IPS-11a (cell line): ENCODE data around the gene RRM2.

ENCODE experiments used
- H3K4me3 ChIP-seq: one replicate; pipeline ENCODE4 v1.5.1; 2013; ENCODE audit warnings: low read depth, low read length, control low read depth

The RRM2 gene

DNA sequence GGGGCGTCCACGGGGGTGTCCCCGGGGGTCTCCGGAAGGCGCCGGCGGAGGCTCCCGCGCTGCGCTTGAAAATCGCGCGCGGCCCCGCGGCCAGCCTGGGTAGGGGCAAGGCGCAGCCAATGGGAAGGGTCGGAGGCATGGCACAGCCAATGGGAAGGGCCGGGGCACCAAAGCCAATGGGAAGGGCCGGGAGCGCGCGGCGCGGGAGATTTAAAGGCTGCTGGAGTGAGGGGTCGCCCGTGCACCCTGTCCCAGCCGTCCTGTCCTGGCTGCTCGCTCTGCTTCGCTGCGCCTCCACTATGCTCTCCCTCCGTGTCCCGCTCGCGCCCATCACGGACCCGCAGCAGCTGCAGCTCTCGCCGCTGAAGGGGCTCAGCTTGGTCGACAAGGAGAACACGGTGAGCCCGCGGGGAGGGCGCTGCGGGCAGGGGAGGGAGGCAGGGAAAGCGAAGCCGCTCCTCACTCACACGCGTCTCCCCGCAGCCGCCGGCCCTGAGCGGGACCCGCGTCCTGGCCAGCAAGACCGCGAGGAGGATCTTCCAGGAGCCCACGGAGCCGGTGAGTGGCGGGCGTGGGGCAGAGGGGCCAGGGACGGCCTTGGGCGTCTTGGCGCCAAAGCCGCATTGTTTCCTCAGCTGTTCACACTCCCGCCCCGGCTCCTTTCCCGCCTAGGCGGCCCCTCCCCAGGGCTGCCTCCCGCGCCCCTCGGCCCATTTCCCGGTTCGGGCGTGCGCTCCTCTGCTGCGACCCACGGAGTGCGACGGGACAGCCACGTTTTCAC lies at the start of gene RRM2:
Gene RRM2 (plus strand): TSS at position 240 of the 781 bp plus-strand sequence. CDS start 60 bp downstream, at position 300.
- peak within 1 kb of the TSS; percentile 82 for H3K4me3 ChIP-seq

DNA sequence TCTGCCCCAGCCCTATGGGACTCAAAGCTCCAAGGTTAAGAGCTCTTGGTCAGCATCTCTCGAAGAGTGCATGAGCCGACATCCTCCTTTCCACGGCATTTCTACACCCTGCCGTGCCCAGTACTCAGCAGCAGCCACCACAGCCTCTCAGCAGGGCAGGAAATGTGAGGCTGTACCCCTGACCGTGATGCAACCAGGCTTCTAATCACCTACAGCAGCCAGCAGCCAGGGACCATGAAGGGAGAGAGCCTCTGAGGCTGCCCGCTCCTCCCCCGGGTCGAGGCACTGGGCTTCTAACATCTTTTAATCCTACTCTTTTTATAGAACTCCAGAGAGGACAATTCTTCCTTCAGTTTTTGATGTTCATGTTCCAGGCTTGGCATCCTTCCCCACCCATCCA lies 48.8 kb upstream of the RRM2 start:
- no peak overlapping the region for H3K4me3 ChIP-seq

DNA sequence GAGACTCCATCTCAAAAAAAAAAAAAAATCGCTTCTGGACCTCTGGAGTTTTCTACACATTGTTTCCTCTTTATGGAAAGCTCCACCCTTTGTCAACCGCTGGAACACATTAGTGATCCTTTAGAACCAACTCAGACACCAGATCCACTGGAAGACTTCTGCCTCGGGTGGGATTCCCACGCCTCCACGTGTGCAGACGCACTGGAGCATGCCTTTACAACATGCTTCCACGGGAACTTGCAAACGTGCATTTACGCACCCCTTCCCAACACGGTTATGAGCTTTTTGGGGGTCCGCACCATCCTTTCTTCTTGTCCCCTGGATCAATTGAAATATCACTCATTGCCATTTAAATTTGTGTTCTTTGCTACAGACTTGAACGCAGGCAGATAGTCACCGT lies 47.4 kb upstream of the RRM2 start:
- H3K4me3 ChIP-seq = no peak overlapping the region

DNA sequence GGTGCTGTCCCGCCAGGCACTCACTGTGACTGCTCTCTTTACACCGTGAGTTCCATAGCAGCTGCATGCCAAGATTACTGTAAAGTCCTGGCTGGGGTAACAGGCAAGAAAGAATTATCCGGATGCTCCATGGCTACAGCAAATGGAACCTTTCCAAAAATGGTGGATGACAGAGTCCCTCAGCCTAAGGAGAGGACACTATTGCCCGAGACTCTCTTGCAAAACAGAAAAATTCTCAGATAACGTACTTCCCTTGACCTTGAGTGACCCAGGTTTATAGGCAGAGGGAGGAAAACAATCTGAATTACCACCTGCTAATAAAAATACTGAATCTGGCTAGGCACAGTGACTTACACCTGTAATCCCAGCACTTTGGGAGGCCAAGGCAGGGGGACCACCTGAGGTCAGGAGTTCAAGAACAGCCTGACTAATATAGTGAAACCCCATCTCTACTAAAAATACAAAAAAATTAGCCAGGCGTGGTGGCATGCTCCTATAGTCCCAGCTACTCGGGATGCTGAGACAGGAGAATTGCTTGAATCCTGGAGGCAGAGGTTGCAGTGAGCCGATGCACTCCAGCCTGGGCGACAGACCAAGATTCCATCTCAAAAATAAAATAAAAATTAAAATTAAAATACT lies 46.8 kb upstream of the RRM2 start:
- H3K4me3 ChIP-seq = no peak overlapping the region

DNA sequence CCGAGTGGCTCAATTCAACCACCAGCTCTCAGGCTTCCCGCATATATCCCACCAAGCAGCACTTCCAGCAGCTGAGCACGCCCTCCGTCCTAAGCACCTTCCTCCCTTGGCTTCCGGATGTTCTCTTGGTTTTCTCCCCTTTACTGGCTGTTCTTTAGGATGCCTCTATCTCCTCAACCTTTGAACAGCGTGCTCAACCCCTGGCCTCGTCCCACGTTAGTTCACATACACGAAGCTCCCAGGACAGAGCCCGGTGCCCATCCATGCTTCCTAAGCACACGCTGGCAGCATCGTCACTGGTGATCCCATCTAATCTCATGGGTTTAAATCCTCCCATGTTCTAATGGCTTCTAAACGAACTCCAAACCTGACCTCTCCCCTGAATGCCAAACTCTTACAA lies 46.0 kb upstream of the RRM2 start:
- no peak overlapping the region for H3K4me3 ChIP-seq

DNA sequence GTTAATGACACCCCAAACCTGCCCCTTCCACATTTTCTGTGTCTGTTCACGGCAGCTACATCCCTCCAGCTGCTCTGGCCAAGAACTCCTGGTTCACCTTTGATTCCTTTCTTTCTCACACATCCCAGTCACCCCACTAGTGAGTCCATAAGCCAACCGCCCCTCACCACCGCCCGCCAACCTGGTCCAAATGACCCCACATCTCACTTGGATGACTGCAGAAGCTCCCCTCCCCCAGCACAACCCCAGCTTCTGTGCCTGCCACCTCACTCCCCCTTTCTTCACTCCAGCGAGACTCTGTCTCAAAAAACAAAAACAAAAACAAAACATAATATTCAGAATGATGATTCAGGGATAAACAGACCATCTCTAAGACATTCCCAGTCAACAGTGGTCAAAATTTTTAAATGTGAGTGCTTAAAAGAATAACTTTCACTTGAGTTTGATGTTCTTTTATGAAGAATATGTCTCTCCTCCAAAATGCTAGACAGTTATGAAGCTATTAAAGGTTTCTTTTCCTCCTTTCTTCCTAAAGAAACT lies 45.5 kb upstream of the RRM2 start:
- no peak overlapping the region for H3K4me3 ChIP-seq

DNA sequence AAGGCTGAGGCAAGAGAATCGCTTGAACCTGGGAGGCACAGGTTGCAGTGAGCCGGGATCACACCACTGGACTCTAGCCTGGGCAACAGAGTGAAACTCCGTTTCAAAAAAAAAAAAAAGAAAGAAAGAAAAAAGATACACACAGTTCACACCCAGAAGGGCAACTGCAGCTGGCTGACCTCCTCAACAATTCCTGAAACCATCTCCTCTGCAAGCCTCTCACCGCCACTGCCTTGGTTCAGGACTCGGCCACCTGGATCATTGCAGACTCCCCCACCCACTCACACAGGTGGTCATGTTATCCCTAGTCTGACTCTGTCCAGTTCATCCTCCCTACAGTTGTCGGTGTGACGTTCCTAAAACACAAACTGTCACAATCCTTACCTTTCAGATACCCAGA lies 44.5 kb upstream of the RRM2 start:
- H3K4me3 ChIP-seq = no peak overlapping the region

DNA sequence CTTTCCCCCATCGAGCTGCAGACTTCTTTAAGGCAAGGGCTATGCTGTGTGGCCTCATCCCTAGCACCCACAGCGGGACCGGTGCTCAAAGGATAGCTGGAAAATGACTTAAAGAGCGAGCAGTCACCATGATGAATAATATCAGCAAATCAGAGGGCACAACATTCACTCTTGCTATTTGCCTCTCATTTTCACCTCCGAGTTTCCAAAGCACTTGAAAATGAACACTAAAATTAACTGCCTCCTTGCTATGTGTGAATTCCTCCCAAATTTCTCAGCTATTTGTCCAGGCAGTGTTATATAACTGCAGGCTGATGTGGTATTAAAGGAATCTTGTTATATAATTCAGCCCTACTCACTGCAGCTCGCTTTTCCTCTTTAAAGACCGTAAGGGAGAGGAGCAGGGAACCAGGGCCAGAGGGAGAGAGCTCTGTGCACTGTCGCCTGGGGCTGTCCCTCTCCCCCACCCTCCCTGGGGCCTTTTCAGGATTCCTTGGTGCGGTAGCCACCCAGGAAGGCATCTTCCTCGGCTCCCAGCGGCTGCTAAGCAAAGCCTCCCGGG lies 43.8 kb upstream of the RRM2 start:
- H3K4me3 ChIP-seq = peak overlapping the region; percentile 18

DNA sequence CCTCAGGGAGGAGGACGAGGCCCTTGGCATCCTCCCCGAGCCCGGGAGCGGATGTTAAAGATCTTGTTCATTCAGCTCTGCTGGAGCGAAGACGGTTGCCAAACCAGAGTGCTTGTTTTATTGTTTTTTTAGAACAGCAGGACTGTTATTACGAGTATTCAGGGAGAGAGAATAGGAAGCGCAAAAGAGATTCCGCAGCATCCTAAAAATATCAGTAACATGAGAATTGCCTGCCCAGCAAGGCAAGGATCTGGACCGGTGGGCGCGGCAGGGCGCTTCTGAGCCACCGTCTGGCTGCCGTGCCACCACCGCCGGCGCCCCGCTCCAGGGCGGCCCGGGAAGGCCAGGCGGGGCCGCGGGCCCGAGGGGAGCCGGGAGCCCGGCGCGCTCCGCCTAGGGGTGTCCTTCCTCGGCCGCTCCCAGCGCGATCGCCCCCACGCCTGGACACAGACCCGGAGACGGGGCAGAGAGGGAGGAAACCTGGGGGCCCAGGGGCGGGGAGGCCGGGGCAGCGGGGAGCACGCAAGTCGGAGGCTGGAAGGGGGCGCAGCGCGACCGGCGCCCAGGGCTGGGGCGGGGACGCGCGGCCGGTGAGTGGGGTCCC lies 43.2 kb upstream of the RRM2 start:
- peak overlapping the region; percentile 37 for H3K4me3 ChIP-seq

DNA sequence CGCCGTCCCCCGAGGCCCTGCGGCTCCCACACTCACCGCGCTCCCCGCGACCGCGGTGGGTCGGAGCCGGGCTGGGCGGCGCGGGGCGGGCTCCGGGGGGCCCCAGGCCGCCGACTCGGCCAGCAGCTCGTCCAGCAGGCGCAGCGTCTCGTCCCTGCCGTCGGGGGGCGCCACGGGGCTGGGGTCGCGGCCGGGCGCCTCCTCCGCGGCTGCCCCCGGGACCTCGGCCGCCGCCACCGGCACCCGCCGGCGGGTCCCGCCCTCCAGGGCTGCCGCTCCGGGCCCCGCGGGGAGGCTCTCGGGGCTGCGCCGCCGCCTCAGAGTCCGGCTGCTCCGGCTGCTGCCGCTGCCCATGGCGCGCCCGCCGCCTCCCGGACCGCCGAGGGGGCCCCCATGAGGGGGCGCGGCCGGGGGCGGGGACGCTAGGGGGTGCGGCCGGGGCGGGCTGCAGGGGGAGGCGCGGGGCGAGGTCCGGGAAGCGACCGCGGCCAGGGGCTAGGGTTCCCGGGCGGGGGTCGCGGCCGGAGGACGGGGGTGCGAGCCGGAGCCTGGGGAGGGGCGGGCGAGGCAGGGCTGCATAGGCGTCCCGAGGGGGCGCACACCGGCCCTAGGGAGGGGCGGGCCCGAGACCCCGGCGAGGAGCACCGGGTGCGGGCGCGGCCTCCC lies 42.5 kb upstream of the RRM2 start, which contains the start of gene CYS1:
Gene CYS1 (minus strand): TSS at position 542 of the 666 bp plus-strand sequence. CDS start 188 bp downstream, at position 354.
- H3K4me3 ChIP-seq = peak within 1 kb of the TSS; percentile 37

DNA sequence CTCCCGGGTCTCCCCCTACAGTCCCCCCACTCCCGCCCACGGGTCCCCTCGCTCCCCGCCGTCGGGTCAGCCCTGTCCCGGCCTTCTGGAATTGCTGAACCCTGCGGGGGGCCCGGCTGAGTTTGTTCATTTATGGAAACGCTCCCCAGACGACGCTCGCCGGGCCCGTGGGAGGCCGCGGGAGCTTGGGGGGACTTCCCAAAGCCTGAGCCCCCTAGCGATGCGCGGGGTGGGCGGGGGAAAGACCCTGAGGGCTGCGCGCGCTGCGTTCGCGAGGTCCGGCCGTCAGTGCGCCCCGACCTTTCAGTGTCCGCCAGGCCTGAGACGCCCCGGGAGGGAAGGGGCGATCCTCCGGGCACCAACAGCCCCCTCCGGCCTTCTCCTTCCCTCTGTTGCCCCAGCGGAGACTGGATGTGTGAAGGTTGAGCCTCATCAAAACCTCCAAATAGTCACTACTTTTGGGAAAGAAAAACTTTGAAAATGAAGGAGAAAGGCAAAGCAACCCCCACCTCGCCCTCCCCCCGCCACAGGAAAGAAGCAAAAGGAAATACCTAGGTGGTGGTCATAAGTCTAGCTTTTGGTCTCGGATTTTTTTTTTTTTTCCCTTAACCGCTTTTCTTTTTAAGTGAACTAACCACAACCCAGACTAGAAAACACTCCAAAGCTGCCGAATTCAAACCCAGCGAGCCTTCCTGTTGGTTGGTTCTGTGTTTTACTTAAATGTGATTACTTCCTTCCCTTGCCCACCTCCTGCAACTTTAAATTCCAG lies 41.8 kb upstream of the RRM2 start:
- peak overlapping the region; percentile 30 for H3K4me3 ChIP-seq

DNA sequence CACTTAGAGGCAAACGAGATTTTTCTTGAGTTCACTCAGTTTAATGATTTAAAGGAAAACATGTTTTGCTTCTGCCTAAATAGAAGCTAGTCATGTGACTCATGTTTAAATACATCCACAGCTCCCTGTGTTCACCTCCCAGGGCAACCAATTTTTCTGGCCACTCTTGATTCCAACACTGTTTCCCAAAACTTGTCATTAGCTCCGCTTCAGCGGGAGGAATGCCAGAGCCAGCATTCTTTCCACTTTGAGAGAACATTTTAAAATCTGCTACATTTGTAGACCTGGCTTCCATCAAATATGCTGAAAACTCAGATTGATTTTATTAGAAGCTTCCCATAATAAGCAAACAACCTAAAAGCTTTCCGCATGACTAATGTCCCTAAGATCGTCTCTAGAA lies 39.5 kb upstream of the RRM2 start:
- no peak overlapping the region for H3K4me3 ChIP-seq

DNA sequence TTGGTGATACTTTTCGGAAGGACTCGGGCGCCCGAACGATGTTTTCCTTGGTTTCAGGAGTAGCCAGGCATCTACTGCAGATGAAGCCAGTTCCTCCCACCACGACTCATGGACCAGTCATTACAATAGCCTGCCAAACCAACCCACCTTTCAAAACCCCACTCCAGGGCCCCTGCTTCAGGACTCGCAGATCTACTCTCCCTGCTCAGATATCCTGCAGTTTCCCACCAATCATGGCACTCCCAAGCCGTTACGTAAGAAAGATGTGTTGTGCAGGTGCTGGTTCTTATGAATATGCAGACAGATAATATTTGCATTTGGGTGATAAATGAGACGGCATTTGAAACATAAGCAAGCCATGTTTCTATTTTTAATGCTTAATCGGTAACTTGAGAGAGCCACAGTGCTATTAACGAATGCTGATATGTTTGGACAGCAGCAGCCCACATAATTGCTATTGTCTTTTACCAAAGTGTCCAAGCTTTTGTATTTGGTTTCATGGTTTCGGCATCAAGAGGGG lies 38.8 kb upstream of the RRM2 start:
- H3K4me3 ChIP-seq = no peak overlapping the region

DNA sequence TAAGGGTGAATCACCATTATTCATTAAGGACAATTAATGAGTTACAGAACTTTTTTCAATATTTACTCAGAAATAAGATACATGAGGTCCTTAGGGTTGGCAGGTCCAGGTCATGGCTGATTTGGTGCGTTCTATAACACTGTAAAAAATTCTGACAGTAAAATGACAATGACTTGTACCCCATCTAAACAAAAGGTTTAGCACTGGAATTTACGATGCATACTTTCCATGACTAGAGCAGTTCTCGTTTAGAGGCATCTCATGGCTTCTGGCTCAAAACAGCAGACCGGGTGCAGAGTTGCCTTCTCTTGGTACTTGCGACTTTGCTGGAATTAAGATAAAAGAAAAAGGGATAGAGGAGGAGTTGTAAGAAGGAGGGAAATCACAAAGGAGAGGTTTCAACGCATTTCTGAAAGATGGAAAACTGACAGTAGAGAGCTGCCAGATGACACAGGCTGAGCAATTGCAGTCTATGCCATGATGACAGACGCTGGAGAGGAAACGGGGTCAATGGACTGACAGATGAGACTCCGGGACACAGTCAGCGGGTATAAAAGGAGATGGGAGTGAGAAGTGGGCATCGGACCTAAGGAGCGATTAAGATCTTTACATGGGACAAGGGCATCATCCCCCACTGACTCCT lies 38.2 kb upstream of the RRM2 start:
- H3K4me3 ChIP-seq = no peak overlapping the region

DNA sequence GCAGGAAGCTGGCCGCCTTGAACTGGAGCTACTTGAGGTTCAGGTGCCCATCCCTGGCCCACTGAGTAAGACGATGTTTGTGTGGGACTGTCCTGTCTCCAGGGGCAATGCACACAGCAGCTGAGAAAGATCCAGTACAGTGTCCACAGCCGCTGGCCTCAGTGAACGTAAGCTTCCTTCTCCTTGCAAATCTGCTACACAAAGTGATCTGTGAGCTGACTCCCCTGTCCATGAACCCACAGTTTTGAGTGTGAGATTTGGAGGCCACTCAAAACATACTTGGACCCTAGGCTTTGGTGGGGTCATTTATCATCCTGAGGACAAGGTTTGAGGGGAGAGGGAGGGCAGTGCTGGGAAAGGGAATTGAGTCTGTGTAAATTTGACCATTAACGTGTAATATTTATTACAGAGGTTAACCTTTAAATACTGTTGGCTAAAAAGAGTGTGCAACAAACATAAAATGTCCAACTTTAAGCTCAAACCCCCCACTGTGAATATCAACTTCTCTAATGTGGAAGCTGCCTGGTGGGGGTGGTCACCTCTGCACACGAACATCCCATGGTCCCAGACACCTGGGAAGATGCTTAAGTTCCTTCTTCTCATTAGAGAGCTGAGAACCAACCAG lies 37.4 kb upstream of the RRM2 start:
- no peak overlapping the region for H3K4me3 ChIP-seq

DNA sequence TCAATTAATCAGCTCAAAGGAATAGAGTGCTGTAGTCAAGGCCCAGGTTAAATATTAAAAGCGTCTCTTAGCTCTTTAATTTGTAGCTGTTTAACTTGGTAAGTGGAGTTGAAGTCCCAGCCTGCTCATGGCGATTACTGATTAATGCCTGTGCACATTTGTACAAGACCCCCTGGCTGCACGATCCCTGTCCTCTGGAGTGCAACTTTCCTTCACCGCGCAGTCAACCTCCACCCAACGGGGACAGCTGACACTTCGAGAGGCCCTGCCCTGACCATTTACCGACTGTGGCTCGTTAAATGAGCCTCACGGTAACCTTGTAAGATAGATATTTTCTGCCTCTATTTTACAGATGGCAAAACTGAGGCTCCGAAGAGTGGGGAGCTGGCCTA lies 36.9 kb upstream of the RRM2 start:
- H3K4me3 ChIP-seq = no peak overlapping the region

DNA sequence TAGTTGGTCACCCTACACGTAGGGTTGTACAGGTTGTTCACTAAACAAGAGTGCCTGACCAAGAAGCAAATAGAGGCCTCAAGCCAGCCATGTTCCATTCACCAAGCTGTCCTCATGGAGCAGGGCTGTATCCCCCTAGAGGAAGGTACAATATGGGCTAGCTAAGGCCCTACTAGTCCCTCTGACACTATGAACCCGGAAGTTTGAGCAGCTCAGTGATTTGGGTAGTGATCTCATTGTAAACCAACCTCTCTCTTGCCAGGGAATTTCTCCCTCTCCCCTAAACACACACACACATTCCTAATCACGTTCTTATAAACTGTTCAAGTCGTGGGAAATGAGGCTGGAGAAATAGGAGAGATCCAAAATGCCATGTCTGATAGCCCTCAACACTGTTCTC lies 35.6 kb upstream of the RRM2 start:
- no peak overlapping the region for H3K4me3 ChIP-seq

DNA sequence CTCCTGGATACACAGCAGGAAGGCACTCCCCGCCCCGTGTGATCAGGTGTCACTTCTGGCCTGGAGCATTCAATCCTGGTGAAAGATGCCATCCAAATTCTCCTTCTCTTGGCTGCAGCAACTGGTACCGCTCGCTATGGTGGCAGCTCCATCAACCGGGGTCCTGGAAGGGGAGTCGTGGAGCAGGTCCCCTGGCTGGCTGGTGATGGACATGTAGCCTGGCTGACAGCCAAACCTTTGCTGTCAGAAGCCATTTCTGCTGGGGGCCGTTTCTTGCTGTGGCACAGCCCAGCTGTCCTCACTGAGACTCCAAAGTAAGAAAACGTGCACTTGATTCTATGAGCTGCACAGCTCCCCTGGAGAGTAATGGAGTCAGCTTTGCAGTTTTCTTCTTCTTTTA lies 35.2 kb upstream of the RRM2 start:
- H3K4me3 ChIP-seq = no peak overlapping the region

DNA sequence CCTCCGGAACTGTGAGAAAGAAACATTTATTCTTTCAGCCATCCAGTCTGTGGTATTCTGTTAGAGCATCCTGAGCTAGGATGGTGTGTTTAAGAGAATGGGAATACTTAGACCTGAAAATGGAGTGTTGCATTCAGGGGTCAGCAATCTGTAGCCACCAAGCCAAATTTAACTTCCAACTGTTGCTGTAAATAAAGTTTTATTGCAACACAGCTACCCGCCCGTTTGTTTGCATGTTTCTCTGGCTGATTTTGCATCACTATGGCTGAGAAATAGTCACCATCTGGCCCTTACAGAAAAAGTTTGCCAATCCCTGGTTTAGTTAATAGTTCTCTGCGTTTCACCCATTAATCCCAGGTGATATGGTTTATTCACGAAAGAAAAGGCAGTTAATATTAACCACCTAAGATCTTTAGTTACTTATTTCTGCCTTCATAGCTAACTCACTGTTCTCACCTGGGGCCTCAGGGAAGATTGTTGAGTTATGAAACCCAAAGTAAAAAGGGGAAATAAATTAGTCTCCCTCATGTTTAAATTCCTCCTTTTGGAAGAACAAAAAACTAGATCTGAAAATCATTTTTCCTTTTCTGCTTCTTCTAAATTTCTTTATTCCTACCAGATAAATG lies 32.9 kb upstream of the RRM2 start:
- no peak overlapping the region for H3K4me3 ChIP-seq
